Peyer's patch (tissue), 4 donors: Measurements from ENCODE around the gene CYB5B. TPM values are rescaled to one million over a fixed set of nuclear protein-coding genes. Genes with fewer than 3 reads are reported as not detected.

Experiments
- DNase-seq, 3 donors: peaks; one replicate each; pipeline ENCODE4 v3.0.0-alpha.2; 2017 to 2019
- H3K27ac ChIP-seq, 4 donors: fragments of 200-600 bp; sonication (generic); one replicate each; pipeline ENCODE4 v1.5.1; 2016 to 2019
- H3K27me3 ChIP-seq, 2 donors: fragments of 200-600 bp; sonication (generic); one replicate each; pipeline ENCODE4 v1.5.1; 2019
- H3K36me3 ChIP-seq, 3 donors: fragments of 200-600 bp; sonication (generic); one replicate each; pipeline ENCODE4 v1.5.1; 2016 to 2019
- H3K4me1 ChIP-seq, 4 donors: fragments of 200-600 bp; sonication (generic); one replicate each; pipeline ENCODE4 v1.5.1; 2016 to 2019
- H3K4me3 ChIP-seq, 4 donors: fragments of 200-600 bp; sonication (generic); 1 replicate in 3 of 4; 2 replicates in 1 of 4; pipeline ENCODE4 v1.5.1; 2016 to 2019; ENCODE audit warnings: mild to moderate bottlenecking in 1 of 4
- H3K9me3 ChIP-seq, 4 donors: fragments of 200-600 bp; sonication (generic); one replicate each; pipeline ENCODE4 v1.5.1; 2016 to 2019; ENCODE audit warnings: mild to moderate bottlenecking in 1 of 4
- CTCF ChIP-seq, 6 experiments: fragments of 450-650 bp in 4 of 6; fragments of 200-600 bp in 2 of 6; sonication (generic) in 1 of 6; IDR thresholded peaks; one replicate each; pipeline ENCODE4 v1.5.1; 2017 to 2019; ENCODE audit warnings: antibody characterized with exemption in 6 of 6, mild to moderate bottlenecking in 3 of 6, moderate library complexity in 1 of 6
- POLR2A ChIP-seq, 2 donors: fragments of 450-650 bp; IDR thresholded peaks; one replicate each; pipeline ENCODE4 v1.5.1; 2017; ENCODE audit warnings: antibody characterized with exemption in 2 of 2, mild to moderate bottlenecking in 2 of 2, moderate library complexity in 2 of 2
- total RNA-seq, 4 donors: library from RNA; depleted of rRNA; stranded (reverse); fragments of >200 nt; gene quantifications; one replicate each; pipeline ENCODE4 v1.1.0, GENCODE V29; 2016

The CYB5B gene
- total RNA-seq, 4 donors from 2014 or later: 62.7 to 95.7 (median 65.7) TPM

GRCh38 chr16:69410219-69410990, 14.0 kb upstream of the CYB5B start:
- peaks cover 0 to 21% (median 1%) of the 10 kb centered on the region in 4 donors for H3K4me1 ChIP-seq
- TF ChIP-seq POLR2A (IDR thresholded peaks at IDR 0.05) (no peak), CTCF (IDR thresholded peaks at IDR 0.05) (no peak)
- H3K4me3 ChIP-seq: no peak overlapping the region
- H3K27ac ChIP-seq: peak overlapping the region in 1 of 4 donors; percentile 18
- DNase-seq: no peak
- no peaks in the 10 kb centered on the region for H3K27me3 ChIP-seq
- no peaks in the 10 kb centered on the region for H3K9me3 ChIP-seq
- H3K36me3 ChIP-seq: no peaks in the 10 kb centered on the region

- TF ChIP-seq POLR2A (IDR thresholded peaks at IDR 0.05) (no peak), CTCF (IDR thresholded peaks at IDR 0.05) (no peak)
- no peaks in the 10 kb centered on the region for H3K36me3 ChIP-seq
- no peaks in the 10 kb centered on the region for H3K27me3 ChIP-seq
- peak in 1 of 3 donors; percentile 32 for DNase-seq
- no peak overlapping the region for H3K27ac ChIP-seq
- H3K9me3 ChIP-seq: no peaks in the 10 kb centered on the region
- H3K4me3 ChIP-seq: no peak overlapping the region
- peaks cover 0 to 14% (median 0%) of the 10 kb centered on the region in 4 donors for H3K4me1 ChIP-seq
Measured at GRCh38 chr16:69411064-69411985, 13.1 kb upstream of the CYB5B start.

- H3K4me1 ChIP-seq: peaks cover 0 to 15% (median 0%) of the 10 kb centered on the region in 4 donors
- no peaks in the 10 kb centered on the region for H3K27me3 ChIP-seq
- TF ChIP-seq CTCF (IDR thresholded peaks at IDR 0.05): no peak
- no peak for TF ChIP-seq POLR2A (IDR thresholded peaks at IDR 0.05)
- no peak overlapping the region for H3K4me3 ChIP-seq
- H3K36me3 ChIP-seq: no peaks in the 10 kb centered on the region
- peak in 1 of 3 donors; percentile 24 for DNase-seq
- H3K27ac ChIP-seq: no peak overlapping the region
- no peaks in the 10 kb centered on the region for H3K9me3 ChIP-seq
Measured at GRCh38 chr16:69412287-69412686, 12.1 kb upstream of the CYB5B start.

- Histone ChIP-seq H3K4me3 (no peak overlapping the region), H3K27ac (no peak overlapping the region), H3K9me3 (no peaks in the 10 kb centered on the region), H3K27me3 (no peaks in the 10 kb centered on the region), H3K4me1 (peaks cover 0 to 18% (median 0%) of the 10 kb centered on the region in 4 donors), H3K36me3 (no peaks in the 10 kb centered on the region)
- DNase-seq: no peak
- no peak for TF ChIP-seq CTCF (IDR thresholded peaks at IDR 0.05)
- TF ChIP-seq POLR2A (IDR thresholded peaks at IDR 0.05): no peak
Measured at GRCh38 chr16:69413045-69413664, 11.3 kb upstream of the CYB5B start.

- no peaks in the 10 kb centered on the region for H3K9me3 ChIP-seq
- TF ChIP-seq POLR2A (IDR thresholded peaks at IDR 0.05) (no peak), CTCF (IDR thresholded peaks at IDR 0.05) (no peak)
- DNase-seq: no peak
- H3K27me3 ChIP-seq: no peaks in the 10 kb centered on the region
- H3K36me3 ChIP-seq: no peaks in the 10 kb centered on the region
- no peak overlapping the region for H3K4me3 ChIP-seq
- peak overlapping the region in 3 of 4 donors; percentile 34 to 64 (median 63) for H3K27ac ChIP-seq
- H3K4me1 ChIP-seq: peaks cover 0 to 13% (median 0%) of the 10 kb centered on the region in 4 donors
Measured at GRCh38 chr16:69417520-69418199, 6.8 kb upstream of the CYB5B start.
